ENCODE measurements around the gene GSG1L. TPM values are rescaled to one million over a fixed set of nuclear protein-coding genes. Genes with fewer than 3 reads are reported as not detected.

Gene GSG1L
- total RNA-seq, 1 experiment from 2014 or later: not detected

GRCh38 chr16:28098171-28098958 lies 34.9 kb upstream of the GSG1L start:
- no peak overlapping the region for H3K9ac ChIP-seq (ENCODE audit: low read length)
- H3K27ac ChIP-seq (ENCODE audit: low read length): no peak overlapping the region
- no peak for DNase-seq

DNA sequence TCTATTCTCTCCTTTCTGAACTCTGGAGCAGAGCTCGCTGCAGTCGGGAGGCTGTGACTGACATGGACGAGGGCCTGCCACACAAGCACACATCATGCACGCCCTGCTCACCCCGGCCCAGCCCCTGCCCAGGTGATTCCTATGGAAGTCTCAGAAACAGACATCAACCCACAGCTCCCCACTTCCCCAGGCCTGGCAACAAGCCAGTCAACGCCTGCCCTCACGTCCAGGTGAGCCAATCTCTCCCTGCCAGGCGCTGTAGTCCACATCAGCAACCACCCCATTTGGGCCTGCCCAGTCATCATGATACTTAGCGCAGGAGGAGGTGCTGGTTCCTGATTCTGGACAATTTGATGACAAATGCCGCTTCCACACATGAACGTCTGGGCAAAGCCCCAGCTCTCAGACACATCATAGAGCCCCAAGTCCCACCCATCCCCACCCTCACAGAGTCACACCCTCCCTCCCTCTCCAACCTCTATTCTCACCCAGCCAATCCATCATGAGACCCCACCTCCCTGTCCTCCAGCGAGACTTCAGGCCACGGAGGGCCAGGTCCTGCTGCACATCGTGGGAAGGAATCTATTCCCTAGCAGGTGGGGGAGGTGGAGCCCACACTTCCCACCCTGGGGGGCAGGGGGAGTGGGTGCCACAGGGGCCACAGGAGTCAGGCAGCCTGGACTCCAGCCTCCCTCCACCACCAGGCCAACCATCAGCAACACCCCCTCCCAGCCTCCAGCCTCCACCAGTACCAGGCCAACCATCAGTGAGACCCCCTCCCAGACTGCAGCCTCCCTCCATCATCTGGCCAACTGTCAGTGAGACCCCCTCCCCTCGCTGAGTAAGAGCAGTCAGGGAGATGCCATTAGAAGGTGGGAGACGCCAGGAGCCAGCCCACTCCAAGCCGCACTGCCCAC lies 33.7 kb upstream of the GSG1L start:
- DNase-seq: no peak
- no peaks in the 10 kb centered on the region for H3K9me2 ChIP-seq (replicated peaks; ENCODE audit: insufficient read depth, low read length)
- H3K4me2 ChIP-seq (ENCODE audit: low read depth, low read length, poor library complexity, severe bottlenecking): no peak overlapping the region
- no peaks in the 10 kb centered on the region for H3K27me3 ChIP-seq (ENCODE audit: low read length)
- H3K9ac ChIP-seq (ENCODE audit: low read length): no peak overlapping the region
- no peaks in the 10 kb centered on the region for H3K4me1 ChIP-seq (ENCODE audit: low read length)
- no peak overlapping the region for H3K27ac ChIP-seq (ENCODE audit: low read length)
- H2AFZ ChIP-seq (ENCODE audit: low read length): no peak overlapping the region
- H3K9me3 ChIP-seq (ENCODE audit: low read length): no peaks in the 10 kb centered on the region
- 0 out of 2 replicates have a peak, but pooled peaks cover 4% of the 10 kb centered on the region for H4K20me1 ChIP-seq (ENCODE audit: insufficient read depth, low read depth, low read length)
- no peaks in the 10 kb centered on the region for H3K79me2 ChIP-seq (ENCODE audit: low read length)
- H3K36me3 ChIP-seq (ENCODE audit: insufficient read depth, low read length): peaks cover 9% of the 10 kb centered on the region
- no peak overlapping the region for H3K4me3 ChIP-seq (ENCODE audit: low read length)

More at GRCh38 chr16:28098171-28098958, 34.9 kb upstream of the GSG1L start:
- no peak overlapping the region for H3K4me3 ChIP-seq (ENCODE audit: low read length)
- H3K79me2 ChIP-seq (ENCODE audit: low read length): no peaks in the 10 kb centered on the region; the same call in 1 of the 2 replicates
- H4K20me1 ChIP-seq (ENCODE audit: insufficient read depth, low read depth, low read length): 0 out of 2 replicates have a peak, but pooled peaks cover 4% of the 10 kb centered on the region
- no peaks in the 10 kb centered on the region for H3K9me2 ChIP-seq (replicated peaks; ENCODE audit: insufficient read depth, low read length)
- no peak overlapping the region for H2AFZ ChIP-seq (ENCODE audit: low read length)
- peaks cover 19% of the 10 kb centered on the region for H3K36me3 ChIP-seq (ENCODE audit: insufficient read depth, low read length)
- no peak overlapping the region for H3K4me2 ChIP-seq (ENCODE audit: low read depth, low read length, poor library complexity, severe bottlenecking)
- H3K9me3 ChIP-seq (ENCODE audit: low read length): no peaks in the 10 kb centered on the region
- H3K4me1 ChIP-seq (ENCODE audit: low read length): no peaks in the 10 kb centered on the region
- no peaks in the 10 kb centered on the region for H3K27me3 ChIP-seq (ENCODE audit: low read length)

DNA sequence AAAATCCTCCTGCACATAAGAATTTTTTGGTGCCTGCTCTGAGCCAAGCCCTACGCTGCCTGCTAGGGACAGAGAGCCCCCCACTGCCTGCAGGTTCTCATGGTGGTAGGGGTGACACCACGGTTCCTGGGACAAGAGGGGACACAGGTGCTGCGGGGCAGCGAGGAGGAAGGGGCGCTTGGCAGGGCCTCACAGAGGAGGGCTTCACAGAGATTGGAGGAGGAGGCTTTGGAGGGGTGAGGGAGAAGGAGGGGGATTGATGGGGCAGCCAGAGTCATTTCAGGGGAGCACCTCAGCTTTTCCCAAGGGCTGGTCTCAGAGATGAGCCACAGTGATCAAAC lies 29.8 kb upstream of the GSG1L start:
- H4K20me1 ChIP-seq (ENCODE audit: insufficient read depth, low read depth, low read length): 0 out of 2 replicates have a peak, but pooled peaks cover 16% of the 10 kb centered on the region
- H3K9ac ChIP-seq (ENCODE audit: low read length): no peak overlapping the region
- H3K27me3 ChIP-seq (ENCODE audit: low read length): no peaks in the 10 kb centered on the region
- no peaks in the 10 kb centered on the region for H3K79me2 ChIP-seq (ENCODE audit: low read length)
- no peak overlapping the region for H3K27ac ChIP-seq (ENCODE audit: low read length)
- H3K36me3 ChIP-seq (ENCODE audit: insufficient read depth, low read length): peaks cover 9% of the 10 kb centered on the region
- no peak overlapping the region for H3K4me2 ChIP-seq (ENCODE audit: low read depth, low read length, poor library complexity, severe bottlenecking)
- no peaks in the 10 kb centered on the region for H3K9me3 ChIP-seq (ENCODE audit: low read length)
- no peak for DNase-seq
- H3K4me1 ChIP-seq (ENCODE audit: low read length): no peaks in the 10 kb centered on the region
- H3K4me3 ChIP-seq (ENCODE audit: low read length): no peak overlapping the region
- H3K9me2 ChIP-seq (replicated peaks; ENCODE audit: insufficient read depth, low read length): no peaks in the 10 kb centered on the region
- H2AFZ ChIP-seq (ENCODE audit: low read length): no peak overlapping the region

DNA sequence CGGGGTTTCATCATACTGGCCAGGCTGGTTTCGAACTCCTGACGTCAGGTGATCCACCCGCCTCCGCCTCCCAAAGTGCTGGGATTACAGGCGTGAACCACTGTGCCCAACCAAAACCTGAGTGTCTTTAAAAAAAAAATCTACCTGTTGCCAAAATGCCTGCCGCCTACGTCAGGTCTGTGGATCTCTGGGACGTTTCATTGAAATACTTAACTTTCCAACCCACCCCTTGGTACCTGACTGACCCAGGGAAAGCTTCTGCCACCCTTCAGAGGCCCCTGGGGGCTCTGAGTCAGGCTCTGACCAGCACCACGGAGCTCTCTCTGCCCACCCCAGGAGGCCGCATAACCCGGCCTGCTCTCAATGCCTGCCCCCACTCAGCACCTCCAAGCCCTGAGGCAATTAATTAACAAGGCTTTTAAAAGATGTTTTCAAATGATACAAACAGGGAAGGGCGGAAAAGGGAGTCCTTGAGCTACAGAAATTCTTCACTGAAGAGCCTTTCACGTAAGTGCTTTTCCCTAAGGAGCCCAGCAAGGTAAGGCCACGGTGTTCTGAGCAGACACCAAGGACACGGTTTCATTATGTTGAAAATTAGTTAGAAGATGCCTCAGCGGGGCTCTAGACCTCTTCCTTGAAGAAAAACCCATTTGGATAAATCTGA lies 29.3 kb upstream of the GSG1L start:
- Histone ChIP-seq H3K9me2 (replicated peaks; ENCODE audit: insufficient read depth, low read length) (no peaks in the 10 kb centered on the region), H3K9me3 (ENCODE audit: low read length) (no peaks in the 10 kb centered on the region), H2AFZ (ENCODE audit: low read length) (no peak overlapping the region)

GRCh38 chr16:28091656-28092055 lies 28.1 kb upstream of the GSG1L start:
- Histone ChIP-seq H3K4me2 (ENCODE audit: low read depth, low read length, poor library complexity, severe bottlenecking) (no peak overlapping the region), H3K9me3 (ENCODE audit: low read length) (no peaks in the 10 kb centered on the region), H3K27me3 (ENCODE audit: low read length) (no peaks in the 10 kb centered on the region), H3K36me3 (ENCODE audit: insufficient read depth, low read length) (peaks cover 4% of the 10 kb centered on the region; the same call in 1 of the 2 replicates), H2AFZ (ENCODE audit: low read length) (no peak overlapping the region), H3K79me2 (ENCODE audit: low read length) (no peaks in the 10 kb centered on the region), H3K4me3 (ENCODE audit: low read length) (no peak overlapping the region), H3K4me1 (ENCODE audit: low read length) (no peaks in the 10 kb centered on the region), H3K9me2 (replicated peaks; ENCODE audit: insufficient read depth, low read length) (no peaks in the 10 kb centered on the region), H4K20me1 (ENCODE audit: insufficient read depth, low read depth, low read length) (0 out of 2 replicates have a peak, but pooled peaks cover 21% of the 10 kb centered on the region), H3K27ac (ENCODE audit: low read length) (no peak overlapping the region), H3K9ac (ENCODE audit: low read length) (no peak overlapping the region)
- no peak for DNase-seq

More for the DNA sequence above, 29.3 kb upstream of the GSG1L start:
- Histone ChIP-seq H3K36me3 (ENCODE audit: insufficient read depth, low read length) (peaks cover 9% of the 10 kb centered on the region; the same call in 1 of the 2 replicates), H3K27me3 (ENCODE audit: low read length) (no peaks in the 10 kb centered on the region), H4K20me1 (ENCODE audit: insufficient read depth, low read depth, low read length) (0 out of 2 replicates have a peak, but pooled peaks cover 13% of the 10 kb centered on the region), H3K4me3 (ENCODE audit: low read length) (no peak overlapping the region), H3K9ac (ENCODE audit: low read length) (no peak overlapping the region), H3K27ac (ENCODE audit: low read length) (no peak overlapping the region), H3K4me1 (ENCODE audit: low read length) (no peaks in the 10 kb centered on the region), H3K4me2 (ENCODE audit: low read depth, low read length, poor library complexity, severe bottlenecking) (no peak overlapping the region), H3K79me2 (ENCODE audit: low read length) (no peaks in the 10 kb centered on the region)
- no peak for DNase-seq

GRCh38 chr16:28090646-28091377 lies 27.3 kb upstream of the GSG1L start:
- Histone ChIP-seq H2AFZ (ENCODE audit: low read length) (no peak overlapping the region), H3K27ac (ENCODE audit: low read length) (no peak overlapping the region), H3K9me3 (ENCODE audit: low read length) (no peaks in the 10 kb centered on the region), H3K9me2 (replicated peaks; ENCODE audit: insufficient read depth, low read length) (no peaks in the 10 kb centered on the region), H3K36me3 (ENCODE audit: insufficient read depth, low read length) (peaks cover 3% of the 10 kb centered on the region; the same call in 1 of the 2 replicates), H3K4me3 (ENCODE audit: low read length) (no peak overlapping the region), H3K4me2 (ENCODE audit: low read depth, low read length, poor library complexity, severe bottlenecking) (no peak overlapping the region), H4K20me1 (ENCODE audit: insufficient read depth, low read depth, low read length) (peaks cover 21% of the 10 kb centered on the region; the same call in 1 of the 2 replicates), H3K4me1 (ENCODE audit: low read length) (no peaks in the 10 kb centered on the region), H3K79me2 (ENCODE audit: low read length) (no peaks in the 10 kb centered on the region), H3K27me3 (ENCODE audit: low read length) (no peaks in the 10 kb centered on the region), H3K9ac (ENCODE audit: low read length) (no peak overlapping the region)
- no peak for DNase-seq

DNA sequence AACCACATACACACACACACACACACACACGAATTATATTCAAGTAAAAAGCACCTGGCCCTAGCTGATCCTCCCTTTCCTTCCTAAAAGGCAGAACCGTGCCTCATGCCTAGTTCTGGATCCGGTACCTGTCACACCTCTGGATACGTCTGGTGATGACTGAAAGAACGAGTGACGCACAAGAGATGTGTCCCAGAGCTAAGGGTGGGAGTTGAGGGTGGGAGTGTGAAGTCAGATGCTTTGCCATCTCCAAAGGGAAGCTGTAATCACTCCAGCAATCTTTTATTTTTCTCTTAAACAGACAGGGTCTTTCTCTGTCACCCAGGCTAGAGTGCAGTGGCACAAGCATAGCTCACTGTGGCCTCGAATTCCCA lies 26.5 kb upstream of the GSG1L start:
- H3K9me3 ChIP-seq (ENCODE audit: low read length): no peaks in the 10 kb centered on the region
- no peak overlapping the region for H3K9ac ChIP-seq (ENCODE audit: low read length)
- no peaks in the 10 kb centered on the region for H3K9me2 ChIP-seq (replicated peaks; ENCODE audit: insufficient read depth, low read length)
- peaks cover 3% of the 10 kb centered on the region; the same call in 1 of the 2 replicates for H3K36me3 ChIP-seq (ENCODE audit: insufficient read depth, low read length)
- no peak overlapping the region for H2AFZ ChIP-seq (ENCODE audit: low read length)
- no peak overlapping the region for H3K4me2 ChIP-seq (ENCODE audit: low read depth, low read length, poor library complexity, severe bottlenecking)
- DNase-seq: no peak
- H3K27ac ChIP-seq (ENCODE audit: low read length): no peak overlapping the region
- peaks cover 21% of the 10 kb centered on the region; the same call in 1 of the 2 replicates for H4K20me1 ChIP-seq (ENCODE audit: insufficient read depth, low read depth, low read length)
- no peaks in the 10 kb centered on the region for H3K27me3 ChIP-seq (ENCODE audit: low read length)
- no peaks in the 10 kb centered on the region for H3K79me2 ChIP-seq (ENCODE audit: low read length)
- no peaks in the 10 kb centered on the region for H3K4me1 ChIP-seq (ENCODE audit: low read length)
- H3K4me3 ChIP-seq (ENCODE audit: low read length): no peak overlapping the region
